ENCODE measurements around the gene EGFL8.
"Not testable (repeated sequence)": the region's sequence is repeated elsewhere in the genome, so short reads cannot be mapped to it uniquely, and the experiment has no call there.

EGFL8 gene

DNA sequence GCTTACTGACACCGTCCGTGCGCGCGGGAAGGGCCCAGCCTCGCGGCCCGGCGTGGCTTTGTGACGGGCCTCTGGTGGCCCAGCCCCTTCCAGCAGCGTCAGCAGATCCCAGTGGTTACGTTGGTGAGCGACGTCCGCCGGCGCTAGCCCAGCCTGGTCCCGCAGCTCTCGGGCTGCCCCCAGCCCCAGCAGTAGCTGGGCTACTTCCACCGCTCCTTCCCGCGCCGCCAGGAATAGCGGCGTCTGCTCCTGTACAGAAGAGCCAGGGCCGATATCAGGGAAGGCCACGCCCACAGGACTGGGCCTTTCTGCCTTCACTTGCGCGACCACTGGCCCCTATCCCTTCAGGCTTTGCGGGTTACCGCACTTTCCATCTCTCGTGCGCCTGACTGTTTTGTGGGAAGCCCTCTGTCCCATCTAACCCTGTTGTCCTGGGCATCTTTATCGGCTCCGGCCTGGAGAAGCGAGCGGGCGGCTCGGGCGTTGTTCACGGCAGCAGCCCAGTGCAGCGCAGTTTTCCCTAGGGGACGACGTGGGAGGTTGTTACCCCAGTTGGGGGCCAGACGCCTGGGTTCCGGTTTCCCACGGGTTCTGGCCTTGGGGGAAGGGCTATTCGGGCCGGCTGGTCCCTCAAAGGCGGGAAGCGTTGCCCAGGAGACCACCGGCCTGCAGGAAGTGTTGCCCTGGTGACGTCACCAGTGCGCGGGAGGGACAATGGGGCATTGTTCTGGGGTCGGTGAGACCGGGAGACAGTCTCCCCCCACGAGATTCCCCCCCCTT lies 31.7 kb downstream of the EGFL8 start:
- DNase-seq (ENCODE audit: low spot score): peak; percentile 95

DNA sequence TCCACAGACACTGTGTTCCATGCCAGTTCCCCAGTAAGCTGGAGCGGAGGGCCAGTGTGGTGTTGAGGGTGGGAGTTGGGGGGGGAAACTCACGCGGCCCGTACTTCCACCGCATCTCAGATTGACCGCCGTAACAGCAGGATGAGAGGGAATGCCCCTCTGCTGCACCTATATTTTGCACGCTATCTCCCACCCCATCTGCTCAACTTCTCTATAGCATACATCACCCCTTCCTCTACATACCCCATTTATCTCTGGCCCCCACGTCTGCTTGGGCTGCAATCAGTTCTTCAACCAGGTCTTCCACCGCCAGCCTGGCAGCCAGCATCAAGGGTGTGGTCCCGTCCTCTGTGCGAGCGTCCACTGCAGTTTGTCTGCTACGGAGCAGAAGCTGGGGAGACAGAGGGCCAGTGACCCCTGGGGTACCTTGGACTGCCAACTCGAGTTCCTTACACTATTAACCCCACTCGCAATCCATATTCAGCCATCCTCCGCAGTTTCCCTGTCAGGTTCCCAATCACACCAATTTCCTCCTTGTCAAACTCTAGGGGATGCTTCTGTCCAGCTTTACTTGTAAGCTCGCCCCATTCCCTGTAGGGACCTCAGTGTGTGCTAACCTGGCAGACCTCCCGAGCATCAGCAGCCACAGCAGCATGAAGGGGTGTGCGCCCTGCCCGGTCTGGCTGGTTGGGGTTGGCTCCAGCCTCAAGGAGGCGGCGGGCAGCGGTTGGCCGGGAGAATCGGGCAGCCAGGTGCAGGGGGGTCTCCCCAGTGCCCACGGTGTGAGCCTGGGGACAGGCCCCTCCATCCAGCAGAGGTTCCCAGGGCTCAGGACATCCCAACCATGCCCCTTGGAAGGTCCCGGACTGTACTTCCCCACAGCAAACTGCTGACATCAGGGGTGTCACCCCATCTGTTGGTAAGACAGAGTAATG lies 32.6 kb downstream of the EGFL8 start:
- DNase-seq (ENCODE audit: low spot score): peak; percentile 74

GRCh38 chr6:32198345-32198696 lies 33.9 kb downstream of the EGFL8 start:
- no peak for DNase-seq (ENCODE audit: low spot score)

DNA sequence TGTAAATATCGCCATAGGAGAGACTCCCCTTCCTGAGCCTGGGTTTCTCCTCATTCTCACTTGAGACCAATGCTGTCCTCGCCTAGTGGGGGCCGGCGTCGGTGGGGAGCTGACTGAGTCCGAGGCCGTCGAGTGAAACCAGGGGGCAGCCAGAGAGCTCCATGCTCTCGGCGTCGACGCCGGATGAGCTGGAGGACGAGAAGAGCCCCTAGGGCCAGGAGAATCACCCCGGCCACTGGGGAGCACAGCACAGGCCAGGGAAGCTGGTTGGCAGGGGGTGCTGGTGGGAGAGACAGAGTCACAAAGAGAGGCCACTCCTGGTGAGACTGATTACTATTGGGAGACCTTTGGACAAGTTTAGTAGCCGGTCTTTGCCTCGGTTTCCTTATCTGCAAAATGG lies 34.5 kb downstream of the EGFL8 start:
- no peak for DNase-seq (ENCODE audit: low spot score)

DNA sequence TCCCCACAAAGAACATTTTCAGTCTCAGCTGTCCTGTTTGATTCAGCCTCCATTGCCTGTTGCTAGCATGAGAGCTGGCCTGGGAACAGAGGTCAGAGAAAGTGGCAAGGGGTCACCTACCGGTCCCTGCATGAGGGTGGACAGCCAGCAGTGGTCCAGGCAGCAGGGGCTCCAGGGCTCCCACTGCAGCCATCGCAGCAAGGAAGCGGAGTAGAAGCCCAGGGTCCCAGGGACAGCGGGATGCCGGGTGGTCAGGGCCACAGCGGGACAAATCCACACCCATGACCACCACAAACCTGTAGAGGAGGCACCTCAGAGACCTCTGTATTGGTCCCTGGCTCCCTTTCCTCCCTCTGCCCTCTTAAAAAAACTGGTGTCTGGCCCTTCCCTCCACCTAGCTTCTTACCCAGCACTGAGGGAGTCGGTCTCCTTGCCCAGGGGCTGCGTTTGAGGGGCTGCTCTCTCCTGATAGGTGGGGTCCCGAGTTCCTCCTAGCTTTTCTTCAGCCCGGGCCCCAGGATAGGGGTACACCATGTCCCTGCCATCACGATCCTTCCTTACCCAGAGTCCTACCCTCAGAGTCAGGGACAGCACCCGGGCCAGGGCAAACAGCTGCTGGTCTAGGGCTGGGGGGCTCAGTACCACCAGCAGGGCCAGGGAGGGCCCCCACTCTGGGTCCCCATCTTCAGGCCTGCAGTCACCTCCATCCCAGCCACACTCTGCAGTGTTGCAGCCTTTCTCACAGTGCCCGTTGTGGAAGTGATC lies 36.5 kb downstream of the EGFL8 start:
- DNase-seq (ENCODE audit: low spot score): no peak

GRCh38 chr6:32202186-32202585 lies 37.8 kb downstream of the EGFL8 start:
- no peak for DNase-seq (ENCODE audit: low spot score)

- no peak for DNase-seq (ENCODE audit: low spot score)
Measured at GRCh38 chr6:32203426-32204267, 39.3 kb downstream of the EGFL8 start.

- no peak for DNase-seq (ENCODE audit: low spot score)
Measured at GRCh38 chr6:32204268-32204715, 39.9 kb downstream of the EGFL8 start.

DNA sequence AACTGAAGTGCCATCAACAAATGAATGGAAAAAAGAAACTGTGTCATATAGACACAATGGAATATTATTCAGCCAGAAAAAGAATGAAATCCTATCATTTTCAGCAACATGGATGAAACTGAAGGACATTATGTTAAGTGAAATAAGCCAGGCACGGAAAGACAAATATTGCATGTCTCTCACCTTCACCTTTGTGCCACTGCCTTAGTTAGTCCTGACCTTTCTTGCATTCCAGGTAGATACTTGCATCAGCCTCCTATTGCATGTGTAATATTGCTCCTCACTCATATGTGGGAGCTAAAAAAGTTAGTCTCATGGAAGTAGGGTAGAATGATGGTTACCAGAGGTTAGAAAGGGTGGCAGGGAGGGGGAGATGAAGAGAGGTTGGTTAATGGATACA lies 44.6 kb downstream of the EGFL8 start:
- DNase-seq (ENCODE audit: low spot score): no peak

DNA sequence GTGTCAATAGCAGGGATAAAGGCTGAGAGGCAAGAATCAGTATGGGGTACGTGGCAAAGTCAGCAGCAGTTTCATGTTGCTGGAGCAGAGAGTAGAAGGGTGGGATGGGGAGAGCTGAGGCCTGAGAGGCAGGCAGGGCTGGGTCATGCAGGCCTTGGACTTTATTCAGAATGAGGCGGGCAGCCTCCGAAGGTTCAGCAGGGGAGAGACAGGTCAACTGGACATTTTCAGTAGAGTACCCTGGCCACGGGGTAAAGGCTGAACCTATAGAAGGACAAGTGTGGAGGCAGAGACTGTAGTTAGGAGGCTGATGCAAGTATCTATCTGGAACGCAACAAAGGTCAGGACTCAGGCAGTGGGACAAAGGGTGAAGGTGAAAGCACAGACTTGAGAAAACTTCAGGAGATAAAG lies 45.8 kb downstream of the EGFL8 start:
- DNase-seq (ENCODE audit: low spot score): no peak

- not testable (repeated sequence) for DNase-seq (ENCODE audit: low spot score)
Measured at GRCh38 chr6:32211432-32211831, 47.0 kb downstream of the EGFL8 start.

GRCh38 chr6:32212076-32212760 lies 47.8 kb downstream of the EGFL8 start:
- no peak for DNase-seq (ENCODE audit: low spot score)

GRCh38 chr6:32213649-32214048 lies 49.3 kb downstream of the EGFL8 start:
- DNase-seq (ENCODE audit: low spot score): no peak

DNA sequence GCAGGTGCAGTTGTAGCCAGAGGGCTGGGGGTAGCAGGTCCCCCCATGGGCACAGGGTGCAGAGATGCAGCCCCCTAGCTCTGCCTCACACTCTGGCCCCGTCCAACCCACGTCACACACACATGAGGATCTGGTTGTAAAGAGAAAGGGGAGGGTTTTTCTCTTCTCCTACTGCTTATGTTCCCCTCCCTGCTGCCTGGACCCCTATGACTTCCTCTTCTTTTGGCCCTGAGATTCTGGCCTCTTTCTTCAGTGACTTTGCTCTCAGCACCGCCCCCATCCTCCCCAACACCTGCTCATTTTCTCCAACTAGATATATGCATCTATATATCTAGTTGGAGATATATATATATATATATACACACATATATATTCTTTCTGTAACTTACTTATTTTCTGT lies 49.7 kb downstream of the EGFL8 start:
- DNase-seq (ENCODE audit: low spot score): no peak

DNA sequence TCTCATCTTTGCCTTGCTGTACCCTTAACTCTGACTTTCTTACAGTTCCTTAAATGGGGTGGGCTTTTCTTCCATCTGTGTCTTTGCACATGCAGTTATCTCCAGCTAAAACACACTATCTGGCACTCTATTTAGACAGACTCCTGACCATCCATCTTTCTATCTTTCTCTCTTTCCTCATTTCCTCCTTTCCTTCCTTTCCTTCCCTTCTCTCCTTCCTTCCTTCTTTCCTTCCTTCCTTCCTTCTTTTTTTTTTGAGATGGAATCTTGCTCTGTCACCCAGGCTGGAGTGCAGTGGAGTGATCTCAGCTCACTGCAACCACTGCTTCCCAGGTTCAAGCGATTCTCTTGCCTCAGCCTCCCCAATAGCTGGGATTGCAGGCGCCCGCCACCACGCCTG lies 51.2 kb downstream of the EGFL8 start:
- no peak for DNase-seq (ENCODE audit: low spot score)

DNA sequence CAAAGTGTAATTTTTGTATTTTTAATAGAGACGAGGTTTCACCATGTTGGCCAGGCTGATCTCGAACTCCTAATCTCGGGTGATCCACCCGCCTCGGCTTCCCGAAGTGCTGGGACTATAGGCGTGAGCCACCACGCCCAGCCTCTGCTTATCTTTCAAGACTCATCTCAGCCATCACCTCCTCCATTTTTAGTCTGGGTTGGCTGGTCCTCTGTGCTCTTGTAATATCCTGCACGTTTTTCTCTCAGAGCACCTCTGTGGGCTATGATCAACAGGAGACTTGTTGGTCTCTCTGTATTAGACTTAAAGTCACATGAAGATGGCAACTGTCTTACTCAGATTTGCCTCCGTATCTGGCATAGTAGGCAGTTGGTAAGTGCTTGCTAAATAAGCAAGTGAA lies 51.9 kb downstream of the EGFL8 start:
- no peak for DNase-seq (ENCODE audit: low spot score)

GRCh38 chr6:32216998-32217397 lies 52.6 kb downstream of the EGFL8 start:
- no peak for DNase-seq (ENCODE audit: low spot score)

Measured in pons (tissue), 1 donor.